Astrocyte (in vitro differentiated cells and primary cell): ENCODE data around the gene CLEC16A. TPM values are rescaled to one million over a fixed set of nuclear protein-coding genes. Genes with fewer than 3 reads are reported as not detected.

Experiments used
- DNase-seq: peaks from one replicate; pipeline ENCODE4 v3.0.0-alpha.2; 2010; ENCODE audit warnings: low read depth
- FAIRE-seq: peaks from 2 replicates; lab custom pipeline; 2011; peaks lifted over from hg19 to GRCh38; lab: Jason Lieb, UNC
- H2AFZ ChIP-seq: 2 replicates; pipeline ENCODE4 v1.6.0; 2012; ENCODE audit warnings: low read depth, low read length, inconsistent platforms
- H3K27ac ChIP-seq: 2 replicates; pipeline ENCODE4 v1.5.1; 2011; ENCODE audit warnings: low read depth, low read length, inconsistent platforms
- H3K27me3 ChIP-seq: 2 replicates; pipeline ENCODE4 v1.6.0; 2011; ENCODE audit warnings: low read length, inconsistent platforms; ENCODE audit not compliant: insufficient read depth
- H3K36me3 ChIP-seq: 2 replicates; pipeline ENCODE4 v1.5.1; 2011; ENCODE audit warnings: low read length, inconsistent platforms; ENCODE audit not compliant: insufficient read depth
- H3K4me1 ChIP-seq: 2 replicates; pipeline ENCODE4 v1.5.1; 2011; ENCODE audit warnings: low read length, inconsistent platforms; ENCODE audit not compliant: insufficient read depth
- H3K4me2 ChIP-seq: 2 replicates; pipeline ENCODE4 v1.6.0; 2012; ENCODE audit warnings: low read length, inconsistent platforms
- H3K4me3 ChIP-seq: 2 replicates; pipeline ENCODE4 v1.5.1; 2011; ENCODE audit warnings: low read depth, mild to moderate bottlenecking, low read length, inconsistent platforms; ENCODE audit not compliant: insufficient read depth
- H3K79me2 ChIP-seq: 2 replicates; pipeline ENCODE4 v1.6.0; 2012; ENCODE audit warnings: mild to moderate bottlenecking, low read length, inconsistent platforms; ENCODE audit not compliant: insufficient read depth
- H3K9ac ChIP-seq: 2 replicates; pipeline ENCODE4 v1.6.0; 2012; ENCODE audit warnings: mild to moderate bottlenecking, low read length, inconsistent platforms
- H3K9me3 ChIP-seq: 2 replicates; pipeline ENCODE4 v1.5.1; 2012; ENCODE audit warnings: low read depth, mild to moderate bottlenecking, low read length, inconsistent platforms; ENCODE audit not compliant: insufficient read depth
- H4K20me1 ChIP-seq: 2 replicates; pipeline ENCODE4 v1.6.0; 2012; ENCODE audit warnings: low read length, inconsistent platforms; ENCODE audit not compliant: insufficient read depth
- H3K27ac Mint-ChIP-seq: one replicate; pipeline ENCODE4 v1.8.0; 2021; ENCODE audit warnings: mild to moderate bottlenecking, mixed read lengths; ENCODE audit not compliant: unreplicated experiment
- H3K27me3 Mint-ChIP-seq: one replicate; pipeline ENCODE4 v1.8.0; 2021; ENCODE audit warnings: low read depth, mixed read lengths; ENCODE audit not compliant: unreplicated experiment
- H3K36me3 Mint-ChIP-seq: one replicate; pipeline ENCODE4 v1.8.0; 2021; ENCODE audit warnings: low read depth, mixed read lengths; ENCODE audit not compliant: unreplicated experiment
- H3K4me1 Mint-ChIP-seq: one replicate; pipeline ENCODE4 v1.8.0; 2021; ENCODE audit warnings: low read depth, mixed read lengths; ENCODE audit not compliant: unreplicated experiment
- H3K4me3 Mint-ChIP-seq: one replicate; pipeline ENCODE4 v1.8.0; 2021; ENCODE audit warnings: mild to moderate bottlenecking, moderate library complexity, mixed read lengths; ENCODE audit not compliant: unreplicated experiment
- H3K9me3 Mint-ChIP-seq: one replicate; pipeline ENCODE4 v1.8.0; 2021; ENCODE audit warnings: mild to moderate bottlenecking, mixed read lengths; ENCODE audit not compliant: unreplicated experiment
- CTCF ChIP-seq: IDR thresholded peaks from 2 replicates; pipeline ENCODE4 v1.5.1; 2011; ENCODE audit warnings: low read depth, mild to moderate bottlenecking, inconsistent platforms, low read length, moderate library complexity; ENCODE audit not compliant: insufficient read depth
- EZH2 ChIP-seq: IDR thresholded peaks from 2 replicates; pipeline ENCODE4 v1.6.1; 2012; ENCODE audit warnings: mild to moderate bottlenecking, low read length, inconsistent platforms; ENCODE audit not compliant: insufficient read depth
- total RNA-seq: library from RNA; stranded (reverse); gene quantifications from 2 replicates; pipeline ENCODE4 v1.2.1, GENCODE V29; 2021

Gene CLEC16A
- total RNA-seq, 1 donor from 2014 or later, result 31.7 TPM

- H3K9ac ChIP-seq, result no peak overlapping the region
- H3K9me3 ChIP-seq, result no peaks in the 10 kb centered on the region
- no peak overlapping the region for H3K27ac Mint-ChIP-seq
- no peaks in the 10 kb centered on the region for H4K20me1 ChIP-seq
- H3K27me3 ChIP-seq, result no peaks in the 10 kb centered on the region
- H3K79me2 ChIP-seq, result no peaks in the 10 kb centered on the region
- DNase-seq, result no peak
- H2AFZ ChIP-seq, result no peak overlapping the region
- no peaks in the 10 kb centered on the region for H3K4me1 Mint-ChIP-seq
- H3K4me3 ChIP-seq, result no peak overlapping the region
- no peak overlapping the region for H3K4me3 Mint-ChIP-seq
- H3K4me1 ChIP-seq, result no peaks in the 10 kb centered on the region
- H3K9me3 Mint-ChIP-seq, result no peaks in the 10 kb centered on the region
- H3K27ac ChIP-seq, result no peak overlapping the region
- no peaks in the 10 kb centered on the region for H3K36me3 ChIP-seq
- peaks cover 12% of the 10 kb centered on the region for H3K27me3 Mint-ChIP-seq
- H3K4me2 ChIP-seq, result no peak overlapping the region
- FAIRE-seq, result no peak
- H3K36me3 Mint-ChIP-seq, result peaks cover 26% of the 10 kb centered on the region
- TF ChIP-seq CTCF, result no peak
- no peak for TF ChIP-seq EZH2
Measured at GRCh38 chr16:11175787-11176341, 231.5 kb downstream of the CLEC16A start.

- Histone ChIP-seq H3K4me1 (no peaks in the 10 kb centered on the region), H3K4me2 (no peak overlapping the region), H2AFZ (no peak overlapping the region), H3K9ac (no peak overlapping the region), H3K27ac (no peak overlapping the region), H3K36me3 (no peaks in the 10 kb centered on the region), H3K27me3 (no peaks in the 10 kb centered on the region), H3K9me3 (no peaks in the 10 kb centered on the region), H3K79me2 (no peaks in the 10 kb centered on the region), H4K20me1 (no peaks in the 10 kb centered on the region), H3K4me3 (no peak overlapping the region)
- Mint-ChIP-seq H3K4me1 (peaks cover 8% of the 10 kb centered on the region), H3K4me3 (no peak overlapping the region), H3K9me3 (no peaks in the 10 kb centered on the region), H3K27ac (no peak overlapping the region), H3K36me3 (peaks cover 23% of the 10 kb centered on the region), H3K27me3 (peaks cover 12% of the 10 kb centered on the region)
- no peak for DNase-seq
- no peak for TF ChIP-seq CTCF
- no peak for TF ChIP-seq EZH2
- no peak for FAIRE-seq
Measured at GRCh38 chr16:11177578-11178160, 233.3 kb downstream of the CLEC16A start.

GRCh38 chr16:11178424-11178823, 234.1 kb downstream of the CLEC16A start:
- FAIRE-seq, result no peak

More at GRCh38 chr16:11178424-11178823, 234.1 kb downstream of the CLEC16A start:
- H3K4me3 Mint-ChIP-seq, result no peak overlapping the region
- peaks cover 12% of the 10 kb centered on the region for H3K27me3 Mint-ChIP-seq
- H3K9me3 ChIP-seq, result no peaks in the 10 kb centered on the region
- H4K20me1 ChIP-seq, result no peaks in the 10 kb centered on the region
- no peak overlapping the region for H3K4me3 ChIP-seq
- H2AFZ ChIP-seq, result no peak overlapping the region
- DNase-seq, result no peak
- no peak overlapping the region for H3K9ac ChIP-seq
- no peaks in the 10 kb centered on the region for H3K4me1 ChIP-seq
- peaks cover 8% of the 10 kb centered on the region for H3K4me1 Mint-ChIP-seq
- peaks cover 23% of the 10 kb centered on the region for H3K36me3 Mint-ChIP-seq
- H3K79me2 ChIP-seq, result no peaks in the 10 kb centered on the region
- H3K27ac ChIP-seq, result no peak overlapping the region
- no peaks in the 10 kb centered on the region for H3K27me3 ChIP-seq
- H3K27ac Mint-ChIP-seq, result no peak overlapping the region
- H3K36me3 ChIP-seq, result no peaks in the 10 kb centered on the region
- no peak overlapping the region for H3K4me2 ChIP-seq
- TF ChIP-seq CTCF, result no peak
- no peak for TF ChIP-seq EZH2
- no peaks in the 10 kb centered on the region for H3K9me3 Mint-ChIP-seq
